MM.1S (cell line): ENCODE data around the gene DOK3.

Experiments
- DNase-seq: peaks from one replicate; pipeline ENCODE4 v3.0.0-alpha.2; 2015
- H2AFZ ChIP-seq: fragments of 300-600 bp; sonication (generic); 2 replicates; pipeline ENCODE4 v1.6.0; 2016; ENCODE audit warnings: antibody characterized with exemption, low read length
- H3F3A ChIP-seq: fragments of 300-600 bp; sonication (generic); 2 replicates; pipeline ENCODE4 v1.6.1; 2016; ENCODE audit warnings: mild to moderate bottlenecking, antibody characterized with exemption, low read length, moderate library complexity, mixed read lengths; ENCODE audit not compliant: insufficient read depth
- H3K27ac ChIP-seq: fragments of 300-600 bp; sonication (generic); 2 replicates; pipeline ENCODE4 v1.5.1; 2016; ENCODE audit warnings: mild to moderate bottlenecking, low read length
- H3K27me3 ChIP-seq: fragments of 300-600 bp; sonication (generic); replicated peaks from 2 replicates; pipeline ENCODE4 v1.6.0; 2016; ENCODE audit warnings: low read length; ENCODE audit not compliant: insufficient read depth
- H3K36me3 ChIP-seq: fragments of 300-600 bp; sonication (generic); replicated peaks from 2 replicates; pipeline ENCODE4 v1.6.1; 2016; ENCODE audit warnings: mild to moderate bottlenecking, low read length, mixed read lengths; ENCODE audit not compliant: insufficient read depth
- H3K4me1 ChIP-seq: fragments of 300-600 bp; sonication (generic); 2 replicates; pipeline ENCODE4 v1.6.1; 2016; ENCODE audit warnings: low read length, mixed read lengths
- H3K4me2 ChIP-seq: fragments of 300-600 bp; sonication (generic); 2 replicates; pipeline ENCODE4 v1.6.0; 2016; ENCODE audit warnings: low read depth, low read length
- H3K4me3 ChIP-seq: fragments of 300-600 bp; sonication (generic); 2 replicates; pipeline ENCODE4 v1.5.1; 2016; ENCODE audit warnings: low read length, mixed read lengths
- H3K79me2 ChIP-seq: fragments of 300-600 bp; sonication (generic); 2 replicates; pipeline ENCODE4 v1.6.1; 2016; ENCODE audit warnings: mixed run types, low read length, mixed read lengths
- H3K9ac ChIP-seq: fragments of 300-600 bp; sonication (generic); 2 replicates; pipeline ENCODE4 v1.6.1; 2016; ENCODE audit warnings: low read length, mixed read lengths
- H3K9me2 ChIP-seq: fragments of 300-600 bp; sonication (generic); replicated peaks from 2 replicates; pipeline ENCODE4 v1.6.1; 2016; ENCODE audit warnings: mild to moderate bottlenecking, low read length, mixed read lengths; ENCODE audit not compliant: insufficient read depth
- H3K9me3 ChIP-seq: fragments of 300-600 bp; sonication (generic); replicated peaks from 2 replicates; pipeline ENCODE4 v1.6.1; 2016; ENCODE audit warnings: mild to moderate bottlenecking, low read length, mixed read lengths; ENCODE audit not compliant: insufficient read depth
- H4K20me1 ChIP-seq: fragments of 300-600 bp; sonication (generic); 2 replicates; pipeline ENCODE4 v1.6.1; 2016; ENCODE audit warnings: mild to moderate bottlenecking, low read length, moderate library complexity, mixed read lengths; ENCODE audit not compliant: insufficient read depth
- EZH2 ChIP-seq: fragments of 300-600 bp; sonication (generic); optimal IDR thresholded peaks from 2 replicates; pipeline ENCODE3; 2017; ENCODE audit warnings: low read depth, mild to moderate bottlenecking, antibody characterized with exemption, low read length, mixed read lengths
- EZH2phosphoT487 ChIP-seq: fragments of 300-600 bp; sonication (generic); IDR thresholded peaks from 2 replicates; pipeline ENCODE4 v1.6.1; 2018; ENCODE audit warnings: antibody characterized with exemption, low read length
- TF ChIP-seq, protein P1 (sequence below): fragments of 300-600 bp; sonication (generic); IDR thresholded peaks from 2 replicates; pipeline ENCODE4 v1.5.1; 2016; ENCODE audit warnings: antibody characterized with exemption, low read length, mixed read lengths

Gene DOK3

GRCh38 chr5:177462021-177462670 is 47.5 kb downstream of the DOK3 start:
- Histone ChIP-seq H3K79me2 (no peaks in the 10 kb centered on the region), H3F3A (no peaks in the 10 kb centered on the region), H3K27me3 (peaks cover 62% of the 10 kb centered on the region), H3K4me2 (no peak overlapping the region), H4K20me1 (no peaks in the 10 kb centered on the region), H3K9me2 (no peaks in the 10 kb centered on the region), H3K9me3 (no peaks in the 10 kb centered on the region), H3K4me3 (no peak overlapping the region), H3K36me3 (no peaks in the 10 kb centered on the region), H3K9ac (no peak overlapping the region), H3K4me1 (peaks cover 3% of the 10 kb centered on the region; the same call in 1 of the 2 replicates), H2AFZ (no peak overlapping the region), H3K27ac (no peak overlapping the region)
- no peak for DNase-seq
- no peak for TF ChIP-seq EZH2
- TF ChIP-seq EZH2phosphoT487, result no peak
- TF ChIP-seq, protein P1, sequence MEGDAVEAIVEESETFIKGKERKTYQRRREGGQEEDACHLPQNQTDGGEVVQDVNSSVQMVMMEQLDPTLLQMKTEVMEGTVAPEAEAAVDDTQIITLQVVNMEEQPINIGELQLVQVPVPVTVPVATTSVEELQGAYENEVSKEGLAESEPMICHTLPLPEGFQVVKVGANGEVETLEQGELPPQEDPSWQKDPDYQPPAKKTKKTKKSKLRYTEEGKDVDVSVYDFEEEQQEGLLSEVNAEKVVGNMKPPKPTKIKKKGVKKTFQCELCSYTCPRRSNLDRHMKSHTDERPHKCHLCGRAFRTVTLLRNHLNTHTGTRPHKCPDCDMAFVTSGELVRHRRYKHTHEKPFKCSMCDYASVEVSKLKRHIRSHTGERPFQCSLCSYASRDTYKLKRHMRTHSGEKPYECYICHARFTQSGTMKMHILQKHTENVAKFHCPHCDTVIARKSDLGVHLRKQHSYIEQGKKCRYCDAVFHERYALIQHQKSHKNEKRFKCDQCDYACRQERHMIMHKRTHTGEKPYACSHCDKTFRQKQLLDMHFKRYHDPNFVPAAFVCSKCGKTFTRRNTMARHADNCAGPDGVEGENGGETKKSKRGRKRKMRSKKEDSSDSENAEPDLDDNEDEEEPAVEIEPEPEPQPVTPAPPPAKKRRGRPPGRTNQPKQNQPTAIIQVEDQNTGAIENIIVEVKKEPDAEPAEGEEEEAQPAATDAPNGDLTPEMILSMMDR, result no peak

DNA sequence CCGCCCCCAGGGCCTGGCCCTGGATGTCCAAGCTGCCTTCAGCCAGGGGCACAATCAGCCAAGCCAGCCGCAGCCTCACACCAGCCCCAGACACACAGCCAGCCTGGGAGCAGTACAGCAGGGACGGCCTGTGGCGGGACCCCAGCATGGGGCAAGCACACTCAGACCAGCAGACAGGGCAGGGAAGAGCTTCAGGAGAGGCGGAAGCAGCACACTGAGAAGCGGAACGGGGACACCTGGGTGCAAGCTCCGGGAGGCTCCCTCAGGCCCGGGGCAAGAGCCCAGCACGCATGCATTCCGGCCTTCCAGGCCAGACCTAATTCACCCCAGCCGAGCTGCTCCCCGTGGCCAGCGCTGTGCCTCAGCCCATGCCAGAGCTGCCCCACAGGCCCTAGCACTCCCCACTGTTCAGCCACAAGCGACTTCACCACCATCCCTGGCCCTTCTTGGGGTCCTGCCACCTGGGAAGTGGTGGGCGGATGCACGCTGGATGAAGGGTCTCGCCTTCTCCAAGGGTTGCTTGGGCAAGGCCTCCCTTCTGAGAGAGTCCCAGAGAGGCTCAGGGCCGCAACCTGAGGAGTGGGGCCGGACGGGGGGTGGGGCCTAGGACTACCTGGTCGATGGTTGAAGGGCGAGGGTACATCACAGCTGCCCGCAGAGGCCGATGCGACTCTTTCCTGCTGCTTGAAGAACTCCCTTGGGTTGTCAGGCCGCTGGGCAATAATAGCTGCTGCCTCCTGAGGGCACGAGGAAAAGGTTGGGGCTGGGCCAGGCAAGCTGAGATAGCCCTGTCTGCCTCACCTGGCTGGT is 49.6 kb downstream of the DOK3 start:
- no peaks in the 10 kb centered on the region for H3K36me3 ChIP-seq
- H3K4me3 ChIP-seq, result no peak overlapping the region
- peak; percentile 1 for DNase-seq
- no peak for TF ChIP-seq EZH2phosphoT487
- H3K9me3 ChIP-seq, result no peaks in the 10 kb centered on the region
- no peaks in the 10 kb centered on the region for H3K79me2 ChIP-seq
- peaks cover 42% of the 10 kb centered on the region for H3K27me3 ChIP-seq
- H2AFZ ChIP-seq, result no peak overlapping the region
- no peaks in the 10 kb centered on the region for H3K9me2 ChIP-seq
- H3K9ac ChIP-seq, result no peak overlapping the region
- peaks cover 10% of the 10 kb centered on the region; the same call in 1 of the 2 replicates for H3K4me1 ChIP-seq
- no peak overlapping the region for H3K27ac ChIP-seq
- peaks cover 15% of the 10 kb centered on the region for H3F3A ChIP-seq
- H4K20me1 ChIP-seq, result no peaks in the 10 kb centered on the region
- no peak overlapping the region for H3K4me2 ChIP-seq

GRCh38 chr5:177459357-177459756 is 50.3 kb downstream of the DOK3 start:
- no peaks in the 10 kb centered on the region for H3K9me3 ChIP-seq
- H3K27me3 ChIP-seq, result peaks cover 42% of the 10 kb centered on the region
- no peak overlapping the region for H3K4me2 ChIP-seq
- H3K27ac ChIP-seq, result no peak overlapping the region
- peaks cover 15% of the 10 kb centered on the region for H3F3A ChIP-seq
- H3K36me3 ChIP-seq, result no peaks in the 10 kb centered on the region
- no peaks in the 10 kb centered on the region for H4K20me1 ChIP-seq
- H3K4me3 ChIP-seq, result no peak overlapping the region
- no peak overlapping the region for H3K9ac ChIP-seq
- no peaks in the 10 kb centered on the region for H3K79me2 ChIP-seq
- no peak for TF ChIP-seq EZH2
- TF ChIP-seq, protein P1, result no peak
- TF ChIP-seq EZH2phosphoT487, result no peak
- peaks cover 10% of the 10 kb centered on the region; the same call in 1 of the 2 replicates for H3K4me1 ChIP-seq
- DNase-seq, result peak; percentile 2
- H2AFZ ChIP-seq, result no peak overlapping the region
- no peaks in the 10 kb centered on the region for H3K9me2 ChIP-seq
